SK-N-SH treated with all-trans-retinoic acid at 6 μM for 48 hours (cell line): Measurements from ENCODE around the gene PPL.
"Not testable (repeated sequence)": the region's sequence is repeated elsewhere in the genome, so short reads cannot be mapped to it uniquely, and the experiment has no call there.

ENCODE experiments used
- ATAC-seq: fragments of 200-7000 bp; cut with Tn5 transposase; 3 replicates; pipeline ENCODE4 v1.9.1; 2020; ENCODE audit warnings: mild to moderate bottlenecking, moderate library complexity
- ARNTL ChIP-seq: fragments of 450-650 bp; formaldehyde crosslinking; IDR thresholded peaks from 2 replicates; pipeline ENCODE4 v1.5.0; 2020; ENCODE audit warnings: low read depth, mild to moderate bottlenecking, moderate library complexity, borderline replicate concordance
- BACH2 ChIP-seq: fragments of 250-450 bp; sonication (Bioruptor Pico); IDR thresholded peaks from 2 replicates; pipeline ENCODE4 v1.9.0; 2021; ENCODE audit warnings: mild to moderate bottlenecking, borderline replicate concordance
- CSDC2 ChIP-seq: fragments of 250-450 bp; sonication (Bioruptor Pico); IDR thresholded peaks from 2 replicates; pipeline ENCODE4 v1.5.0; 2020; ENCODE audit warnings: mild to moderate bottlenecking, moderate library complexity
- CSRNP3 ChIP-seq: fragments of 250-450 bp; sonication (Bioruptor Pico); IDR thresholded peaks from 2 replicates; pipeline ENCODE4 v1.5.1; 2021; ENCODE audit warnings: mild to moderate bottlenecking, moderate library complexity
- ESRRG ChIP-seq: fragments of 250-450 bp; sonication (Bioruptor Pico); IDR thresholded peaks from 2 replicates; pipeline ENCODE4 v1.6.1; 2021; ENCODE audit warnings: mild to moderate bottlenecking
- ISL1 ChIP-seq: fragments of 250-450 bp; sonication (Bioruptor Pico); IDR thresholded peaks from 2 replicates; pipeline ENCODE4 v2.1.2; 2022; ENCODE audit warnings: mild to moderate bottlenecking, moderate library complexity
- OSR1 ChIP-seq: fragments of 250-450 bp; sonication (Bioruptor Pico); IDR thresholded peaks from 2 replicates; pipeline ENCODE4 v1.8.0; 2022; ENCODE audit warnings: moderate library complexity, mild to moderate bottlenecking, inconsistent platforms
- PPARA ChIP-seq: fragments of 250-450 bp; sonication (Bioruptor Pico); IDR thresholded peaks from 2 replicates; pipeline ENCODE4 v1.5.0; 2020; ENCODE audit warnings: mild to moderate bottlenecking, borderline replicate concordance
- SNAI2 ChIP-seq: fragments of 250-450 bp; sonication (Bioruptor Pico); IDR thresholded peaks from 2 replicates; pipeline ENCODE4 v1.5.0; 2020; ENCODE audit warnings: mild to moderate bottlenecking, moderate library complexity
- TCF4 ChIP-seq: fragments of 250-450 bp; sonication (Bioruptor Pico); IDR thresholded peaks from 2 replicates; pipeline ENCODE4 v1.8.0; 2021; ENCODE audit warnings: mild to moderate bottlenecking, moderate library complexity, borderline replicate concordance
- TSHZ2 ChIP-seq: fragments of 250-450 bp; sonication (Bioruptor Pico); IDR thresholded peaks from 2 replicates; pipeline ENCODE4 v1.5.0; 2020; ENCODE audit warnings: mild to moderate bottlenecking, moderate library complexity
- ZFP3 ChIP-seq: fragments of 250-450 bp; sonication (Bioruptor Pico); IDR thresholded peaks from 2 replicates; pipeline ENCODE4 v1.5.0; 2020; ENCODE audit warnings: mild to moderate bottlenecking, moderate library complexity
- ZFP30 ChIP-seq: fragments of 450-650 bp; formaldehyde crosslinking; IDR thresholded peaks from 2 replicates; pipeline ENCODE4 v1.5.0; 2022; ENCODE audit warnings: mild to moderate bottlenecking, moderate library complexity
- ZNF70 ChIP-seq: fragments of 450-650 bp; formaldehyde crosslinking; IDR thresholded peaks from 2 replicates; pipeline ENCODE4 v1.5.0; 2020; ENCODE audit warnings: mild to moderate bottlenecking, moderate library complexity
- ZNF8 ChIP-seq: fragments of 450-650 bp; formaldehyde crosslinking; IDR thresholded peaks from 2 replicates; pipeline ENCODE4 v1.5.0; 2020; ENCODE audit warnings: mild to moderate bottlenecking, moderate library complexity
- TF ChIP-seq, protein P1 (sequence below): fragments of 250-450 bp; sonication (Bioruptor Pico); IDR thresholded peaks from 2 replicates; pipeline ENCODE4 v1.8.0; 2020; ENCODE audit warnings: mild to moderate bottlenecking, moderate library complexity, borderline replicate concordance
- TF ChIP-seq, protein P2 (sequence below): fragments of 250-450 bp; sonication (Bioruptor Pico); IDR thresholded peaks from 2 replicates; pipeline ENCODE4 v1.5.1; 2020; ENCODE audit warnings: low read depth, mild to moderate bottlenecking, moderate library complexity

The PPL gene

GRCh38 chr16:4899474-4899846 lies 37.5 kb downstream of the PPL start:
- no peak for TF ChIP-seq PPARA
- TF ChIP-seq ESRRG, result no peak
- no peak for ATAC-seq

DNA sequence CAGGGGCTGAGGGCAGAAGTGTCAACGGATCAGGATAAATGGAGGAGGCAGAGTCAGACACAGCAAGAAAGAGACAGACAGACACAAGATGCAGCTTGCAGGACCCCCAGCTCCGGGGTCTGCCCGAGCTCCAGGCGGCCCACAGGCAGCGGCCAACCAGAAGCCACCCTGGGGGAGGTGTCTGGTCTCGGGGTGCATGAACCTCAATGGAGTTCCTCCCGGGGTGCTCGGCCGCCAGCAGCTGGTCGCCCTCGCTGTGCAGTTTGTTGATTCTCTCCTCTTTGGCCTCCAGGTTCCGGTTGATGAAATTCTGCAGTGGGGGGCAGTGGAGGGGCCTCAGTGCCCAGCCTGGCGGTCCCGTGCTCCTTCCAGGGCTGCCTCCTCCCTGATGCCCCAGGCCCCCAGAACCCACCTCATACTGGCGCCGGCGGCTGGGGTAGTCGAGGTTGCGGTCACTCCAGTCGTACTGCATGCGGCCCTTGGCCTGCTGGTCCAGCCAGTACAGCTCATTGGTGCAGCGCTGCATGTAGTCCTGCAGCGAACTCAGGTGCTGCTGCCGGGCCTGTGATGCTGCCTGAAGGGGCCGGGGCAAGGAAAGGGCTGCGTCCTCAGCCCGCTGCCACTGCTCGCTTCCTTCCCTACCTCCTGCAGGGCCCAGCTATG lies 38.0 kb downstream of the PPL start:
- TF ChIP-seq ZFP3 (CRISPR knock-in tag) (no peak), CSRNP3 (CRISPR knock-in tag) (no peak), SNAI2 (no peak), ZNF8 (CRISPR knock-in tag) (no peak), TCF4 (CRISPR knock-in tag) (no peak)
- TF ChIP-seq, protein P1, sequence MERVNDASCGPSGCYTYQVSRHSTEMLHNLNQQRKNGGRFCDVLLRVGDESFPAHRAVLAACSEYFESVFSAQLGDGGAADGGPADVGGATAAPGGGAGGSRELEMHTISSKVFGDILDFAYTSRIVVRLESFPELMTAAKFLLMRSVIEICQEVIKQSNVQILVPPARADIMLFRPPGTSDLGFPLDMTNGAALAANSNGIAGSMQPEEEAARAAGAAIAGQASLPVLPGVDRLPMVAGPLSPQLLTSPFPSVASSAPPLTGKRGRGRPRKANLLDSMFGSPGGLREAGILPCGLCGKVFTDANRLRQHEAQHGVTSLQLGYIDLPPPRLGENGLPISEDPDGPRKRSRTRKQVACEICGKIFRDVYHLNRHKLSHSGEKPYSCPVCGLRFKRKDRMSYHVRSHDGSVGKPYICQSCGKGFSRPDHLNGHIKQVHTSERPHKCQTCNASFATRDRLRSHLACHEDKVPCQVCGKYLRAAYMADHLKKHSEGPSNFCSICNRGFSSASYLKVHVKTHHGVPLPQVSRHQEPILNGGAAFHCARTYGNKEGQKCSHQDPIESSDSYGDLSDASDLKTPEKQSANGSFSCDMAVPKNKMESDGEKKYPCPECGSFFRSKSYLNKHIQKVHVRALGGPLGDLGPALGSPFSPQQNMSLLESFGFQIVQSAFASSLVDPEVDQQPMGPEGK (CRISPR knock-in tag), result no peak

GRCh38 chr16:4897328-4897727 lies 39.6 kb downstream of the PPL start:
- TF ChIP-seq CSRNP3 (CRISPR knock-in tag) (no peak), TCF4 (CRISPR knock-in tag) (no peak), ISL1 (CRISPR knock-in tag) (no peak), ZFP30 (no peak)
- no peak for ATAC-seq

More for the DNA sequence above, 38.0 kb downstream of the PPL start:
- no peak for ATAC-seq

DNA sequence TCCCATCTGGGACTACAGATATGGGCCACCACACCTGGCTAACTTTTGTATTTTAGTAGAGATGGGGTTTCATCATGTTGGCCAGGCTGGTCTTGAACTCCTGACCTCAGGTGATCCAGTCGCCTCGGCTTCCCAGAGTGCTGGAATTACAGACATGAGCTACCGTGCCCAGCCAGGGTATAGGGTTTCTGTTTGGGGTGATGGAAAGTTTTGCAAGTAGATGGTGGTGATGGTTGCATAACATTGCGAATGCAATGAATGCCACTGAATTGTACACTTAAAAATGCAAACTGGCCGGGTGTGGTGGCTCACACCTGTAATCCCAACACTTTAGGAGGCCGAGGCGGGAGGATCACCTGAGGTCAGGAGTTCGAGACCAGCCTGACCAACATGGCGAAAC lies 40.2 kb downstream of the PPL start:
- ATAC-seq, result not testable (repeated sequence)

- TF ChIP-seq, protein P1 (CRISPR knock-in tag), result no peak
- TF ChIP-seq CSRNP3 (CRISPR knock-in tag), result no peak
- TF ChIP-seq ISL1 (CRISPR knock-in tag), result no peak
- TF ChIP-seq ZFP3 (CRISPR knock-in tag), result no peak
- TF ChIP-seq ZFP30, result no peak
- TF ChIP-seq CSDC2 (CRISPR knock-in tag), result no peak
- no peak for TF ChIP-seq ZNF8 (CRISPR knock-in tag)
- TF ChIP-seq ZNF70 (CRISPR knock-in tag), result no peak
- TF ChIP-seq OSR1 (CRISPR knock-in tag), result no peak
- TF ChIP-seq, protein P2, sequence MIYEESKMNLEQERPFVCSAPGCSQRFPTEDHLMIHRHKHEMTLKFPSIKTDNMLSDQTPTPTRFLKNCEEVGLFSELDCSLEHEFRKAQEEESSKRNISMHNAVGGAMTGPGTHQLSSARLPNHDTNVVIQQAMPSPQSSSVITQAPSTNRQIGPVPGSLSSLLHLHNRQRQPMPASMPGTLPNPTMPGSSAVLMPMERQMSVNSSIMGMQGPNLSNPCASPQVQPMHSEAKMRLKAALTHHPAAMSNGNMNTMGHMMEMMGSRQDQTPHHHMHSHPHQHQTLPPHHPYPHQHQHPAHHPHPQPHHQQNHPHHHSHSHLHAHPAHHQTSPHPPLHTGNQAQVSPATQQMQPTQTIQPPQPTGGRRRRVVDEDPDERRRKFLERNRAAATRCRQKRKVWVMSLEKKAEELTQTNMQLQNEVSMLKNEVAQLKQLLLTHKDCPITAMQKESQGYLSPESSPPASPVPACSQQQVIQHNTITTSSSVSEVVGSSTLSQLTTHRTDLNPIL, result no peak
- no peak for TF ChIP-seq ARNTL (CRISPR knock-in tag)
- TF ChIP-seq PPARA, result no peak
- TF ChIP-seq TSHZ2 (CRISPR knock-in tag), result no peak
- TF ChIP-seq BACH2 (CRISPR knock-in tag), result no peak
- TF ChIP-seq SNAI2, result no peak
- TF ChIP-seq ESRRG, result no peak
- ATAC-seq, result no peak
These were observed 41.6 kb downstream of the PPL start for GRCh38 chr16:4895366-4895765.
